Dermis microvascular lymphatic vessel endothelial cell (primary cell): ENCODE measurements around the gene FLYWCH2. TPM values are rescaled to one million over a fixed set of nuclear protein-coding genes. Genes with fewer than 3 reads are reported as not detected.

ENCODE experiments used
- DNase-seq, 2 donors: peaks; one replicate each; pipeline versions ENCODE4 v3.0.0 to v3.0.0-alpha.2; 2010; ENCODE audit warnings: low read depth in 2 of 2
- total RNA-seq: library from RNA; depleted of rRNA; stranded (reverse); fragments of >200 nt; gene quantifications from 2 replicates; pipeline ENCODE4 v1.2.1, GENCODE V29; 2014

The FLYWCH2 gene
- total RNA-seq, 1 donor from 2014 or later = 31.5 TPM

- DNase-seq = peak in 1 of 2 donors; percentile 14
Measured at GRCh38 chr16:2881783-2882649, 999 bp upstream of the FLYWCH2 start.

- no peak for DNase-seq
Measured at GRCh38 chr16:2883458-2883908, 468 bp downstream of the FLYWCH2 start.

GRCh38 chr16:2884041-2884451, 1.0 kb downstream of the FLYWCH2 start:
- no peak for DNase-seq

GRCh38 chr16:2894231-2894630, 11.2 kb downstream of the FLYWCH2 start:
- no peak for DNase-seq

GRCh38 chr16:2895813-2896212, 12.8 kb downstream of the FLYWCH2 start:
- no peak for DNase-seq

- no peak for DNase-seq
Measured at GRCh38 chr16:2896480-2897010, 13.5 kb downstream of the FLYWCH2 start.

GRCh38 chr16:2897110-2897509, 14.1 kb downstream of the FLYWCH2 start:
- DNase-seq = no peak

- DNase-seq = no peak
Measured at GRCh38 chr16:2898831-2899563, 16.0 kb downstream of the FLYWCH2 start.

GRCh38 chr16:2899564-2900072, 16.6 kb downstream of the FLYWCH2 start:
- no peak for DNase-seq

GRCh38 chr16:2900526-2901075, 17.6 kb downstream of the FLYWCH2 start:
- no peak for DNase-seq

GRCh38 chr16:2902337-2903130, 19.5 kb downstream of the FLYWCH2 start:
- no peak for DNase-seq

- peak; percentile 32 to 87 for DNase-seq
Measured at GRCh38 chr16:2904100-2904921, 21.3 kb downstream of the FLYWCH2 start.

GRCh38 chr16:2904922-2905240, 21.9 kb downstream of the FLYWCH2 start:
- DNase-seq = no peak

GRCh38 chr16:2905241-2905987, 22.4 kb downstream of the FLYWCH2 start:
- peak; percentile 99 to 100 for DNase-seq

GRCh38 chr16:2905988-2906387, 23.0 kb downstream of the FLYWCH2 start:
- DNase-seq = no peak

GRCh38 chr16:2907084-2907753, 24.2 kb downstream of the FLYWCH2 start:
- DNase-seq = peak in 1 of 2 donors; percentile 48

GRCh38 chr16:2910441-2910969, 27.5 kb downstream of the FLYWCH2 start:
- DNase-seq = no peak

GRCh38 chr16:2911638-2912329, 28.8 kb downstream of the FLYWCH2 start, which contains the start of gene FLYWCH1:
FLYWCH1 (plus strand) TSS chr16:2911931; CDS start chr16:2929686, 17,755 bp downstream.
- DNase-seq = peak; percentile 95 to 98
